HL-60 (cell line): ENCODE data around the gene ARFGEF3.

Experiments used
- DNase-seq, 2 experiments: peaks; one replicate each; pipeline ENCODE4 v3.0.0-alpha.2; 2010 to 2020; ENCODE audit warnings: low read depth in 1 of 2, low spot score in 1 of 2
- H3K27ac ChIP-seq: fragments of 250-450 bp; sonication (Bioruptor Pico); replicated peaks from 2 replicates; pipeline ENCODE4 v1.5.1; 2020; ENCODE audit warnings: mild to moderate bottlenecking, moderate library complexity
- H3K27me3 ChIP-seq: fragments of 250-450 bp; sonication (Bioruptor Pico); 2 replicates; pipeline ENCODE4 v1.5.1; 2021; ENCODE audit warnings: mild to moderate bottlenecking, moderate library complexity; ENCODE audit not compliant: insufficient read depth, poor library complexity, severe bottlenecking
- H3K4me3 ChIP-seq: replicated peaks from 2 replicates; pipeline ENCODE4 v1.5.1; 2011; ENCODE audit warnings: mild to moderate bottlenecking, control low read depth, low read length; ENCODE audit not compliant: insufficient read depth
- GABPA ChIP-seq: IDR thresholded peaks from 2 replicates; pipeline ENCODE4 v1.6.1; 2012; ENCODE audit warnings: low read depth
- POLR2AphosphoS5 ChIP-seq: IDR thresholded peaks from 2 replicates; pipeline ENCODE4 v1.6.1; 2012; ENCODE audit warnings: low read depth
- SPI1 ChIP-seq: IDR thresholded peaks from 2 replicates; pipeline ENCODE4 v1.6.1; 2012; ENCODE audit warnings: low read depth, mild to moderate bottlenecking, borderline replicate concordance
- TF ChIP-seq, protein P1 (sequence below): IDR thresholded peaks from one replicate; pipeline ENCODE4 v1.5.1; 2011; ENCODE audit warnings: low read length, control low read depth, inconsistent platforms; ENCODE audit not compliant: insufficient read depth
- TF ChIP-seq, protein P2 (sequence below): IDR thresholded peaks from 2 replicates; pipeline ENCODE4 v1.6.1; 2012; ENCODE audit warnings: low read depth; ENCODE audit not compliant: insufficient replicate concordance

The ARFGEF3 gene

DNA sequence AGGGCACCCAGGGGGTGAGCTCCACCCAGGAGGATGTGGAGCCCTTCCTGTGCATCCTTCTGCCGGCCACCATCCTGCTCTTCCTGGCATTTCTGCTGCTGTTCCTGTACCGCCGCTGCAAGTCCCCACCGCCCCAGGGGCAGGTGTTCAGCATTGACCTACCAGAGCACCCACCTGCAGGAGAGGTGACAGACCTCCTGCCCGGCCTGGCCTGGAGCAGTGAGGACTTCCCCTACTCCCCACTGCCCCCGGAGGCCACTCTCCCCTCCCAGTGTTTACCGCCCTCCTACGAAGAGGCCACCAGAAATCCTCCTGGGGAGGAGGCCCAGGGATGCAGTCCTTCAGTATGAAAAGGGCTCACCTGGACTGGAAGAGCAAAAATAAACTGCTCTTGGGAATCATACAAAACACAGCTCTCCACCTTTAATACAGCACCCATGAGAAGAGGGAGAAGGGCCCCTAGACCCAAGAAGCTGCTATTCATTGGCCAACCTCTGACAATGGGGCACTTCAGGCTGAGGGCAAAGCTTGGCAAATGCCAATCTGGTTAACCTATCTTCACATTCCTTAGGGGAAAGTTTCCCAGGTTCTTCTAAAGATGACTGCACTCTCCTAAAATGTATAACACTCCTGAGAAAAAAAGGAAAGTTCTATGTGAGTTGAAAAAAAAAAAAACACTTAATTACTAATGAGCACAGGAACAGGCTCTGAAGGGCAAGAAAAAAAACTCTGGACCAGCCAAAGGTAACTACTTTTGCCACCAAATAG, 220.9 kb downstream of the ARFGEF3 start:
- no peak for TF ChIP-seq SPI1
- TF ChIP-seq GABPA: no peak
- TF ChIP-seq, protein P1, sequence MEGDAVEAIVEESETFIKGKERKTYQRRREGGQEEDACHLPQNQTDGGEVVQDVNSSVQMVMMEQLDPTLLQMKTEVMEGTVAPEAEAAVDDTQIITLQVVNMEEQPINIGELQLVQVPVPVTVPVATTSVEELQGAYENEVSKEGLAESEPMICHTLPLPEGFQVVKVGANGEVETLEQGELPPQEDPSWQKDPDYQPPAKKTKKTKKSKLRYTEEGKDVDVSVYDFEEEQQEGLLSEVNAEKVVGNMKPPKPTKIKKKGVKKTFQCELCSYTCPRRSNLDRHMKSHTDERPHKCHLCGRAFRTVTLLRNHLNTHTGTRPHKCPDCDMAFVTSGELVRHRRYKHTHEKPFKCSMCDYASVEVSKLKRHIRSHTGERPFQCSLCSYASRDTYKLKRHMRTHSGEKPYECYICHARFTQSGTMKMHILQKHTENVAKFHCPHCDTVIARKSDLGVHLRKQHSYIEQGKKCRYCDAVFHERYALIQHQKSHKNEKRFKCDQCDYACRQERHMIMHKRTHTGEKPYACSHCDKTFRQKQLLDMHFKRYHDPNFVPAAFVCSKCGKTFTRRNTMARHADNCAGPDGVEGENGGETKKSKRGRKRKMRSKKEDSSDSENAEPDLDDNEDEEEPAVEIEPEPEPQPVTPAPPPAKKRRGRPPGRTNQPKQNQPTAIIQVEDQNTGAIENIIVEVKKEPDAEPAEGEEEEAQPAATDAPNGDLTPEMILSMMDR: no peak
- TF ChIP-seq, protein P2, sequence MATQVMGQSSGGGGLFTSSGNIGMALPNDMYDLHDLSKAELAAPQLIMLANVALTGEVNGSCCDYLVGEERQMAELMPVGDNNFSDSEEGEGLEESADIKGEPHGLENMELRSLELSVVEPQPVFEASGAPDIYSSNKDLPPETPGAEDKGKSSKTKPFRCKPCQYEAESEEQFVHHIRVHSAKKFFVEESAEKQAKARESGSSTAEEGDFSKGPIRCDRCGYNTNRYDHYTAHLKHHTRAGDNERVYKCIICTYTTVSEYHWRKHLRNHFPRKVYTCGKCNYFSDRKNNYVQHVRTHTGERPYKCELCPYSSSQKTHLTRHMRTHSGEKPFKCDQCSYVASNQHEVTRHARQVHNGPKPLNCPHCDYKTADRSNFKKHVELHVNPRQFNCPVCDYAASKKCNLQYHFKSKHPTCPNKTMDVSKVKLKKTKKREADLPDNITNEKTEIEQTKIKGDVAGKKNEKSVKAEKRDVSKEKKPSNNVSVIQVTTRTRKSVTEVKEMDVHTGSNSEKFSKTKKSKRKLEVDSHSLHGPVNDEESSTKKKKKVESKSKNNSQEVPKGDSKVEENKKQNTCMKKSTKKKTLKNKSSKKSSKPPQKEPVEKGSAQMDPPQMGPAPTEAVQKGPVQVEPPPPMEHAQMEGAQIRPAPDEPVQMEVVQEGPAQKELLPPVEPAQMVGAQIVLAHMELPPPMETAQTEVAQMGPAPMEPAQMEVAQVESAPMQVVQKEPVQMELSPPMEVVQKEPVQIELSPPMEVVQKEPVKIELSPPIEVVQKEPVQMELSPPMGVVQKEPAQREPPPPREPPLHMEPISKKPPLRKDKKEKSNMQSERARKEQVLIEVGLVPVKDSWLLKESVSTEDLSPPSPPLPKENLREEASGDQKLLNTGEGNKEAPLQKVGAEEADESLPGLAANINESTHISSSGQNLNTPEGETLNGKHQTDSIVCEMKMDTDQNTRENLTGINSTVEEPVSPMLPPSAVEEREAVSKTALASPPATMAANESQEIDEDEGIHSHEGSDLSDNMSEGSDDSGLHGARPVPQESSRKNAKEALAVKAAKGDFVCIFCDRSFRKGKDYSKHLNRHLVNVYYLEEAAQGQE: no peak
- TF ChIP-seq POLR2AphosphoS5: no peak
- Histone ChIP-seq H3K4me3 (no peak overlapping the region), H3K27ac (no peak overlapping the region), H3K27me3 (peaks cover 3% of the 10 kb centered on the region)
- DNase-seq: no peak

DNA sequence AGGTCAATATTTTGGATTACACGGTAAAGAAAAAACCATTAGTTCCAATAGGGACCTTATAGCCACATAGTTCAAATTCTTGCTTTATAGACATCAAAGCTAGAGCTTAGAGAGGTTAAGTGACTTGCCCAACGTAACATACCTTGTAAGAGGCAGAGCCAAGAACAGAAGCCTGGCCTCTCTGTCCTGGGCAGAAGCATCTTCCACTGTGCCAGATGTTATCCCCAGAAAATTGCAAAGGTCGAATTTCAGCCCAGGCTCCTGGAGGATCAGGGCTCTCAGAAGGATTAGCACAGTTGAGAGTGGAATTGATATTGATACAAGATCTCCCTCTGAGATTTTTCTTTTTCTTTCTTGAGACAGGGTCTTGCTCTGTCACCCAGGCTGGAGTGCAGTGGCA, 222.0 kb downstream of the ARFGEF3 start:
- DNase-seq: no peak
- Histone ChIP-seq H3K4me3 (no peak overlapping the region), H3K27ac (no peak overlapping the region)

DNA sequence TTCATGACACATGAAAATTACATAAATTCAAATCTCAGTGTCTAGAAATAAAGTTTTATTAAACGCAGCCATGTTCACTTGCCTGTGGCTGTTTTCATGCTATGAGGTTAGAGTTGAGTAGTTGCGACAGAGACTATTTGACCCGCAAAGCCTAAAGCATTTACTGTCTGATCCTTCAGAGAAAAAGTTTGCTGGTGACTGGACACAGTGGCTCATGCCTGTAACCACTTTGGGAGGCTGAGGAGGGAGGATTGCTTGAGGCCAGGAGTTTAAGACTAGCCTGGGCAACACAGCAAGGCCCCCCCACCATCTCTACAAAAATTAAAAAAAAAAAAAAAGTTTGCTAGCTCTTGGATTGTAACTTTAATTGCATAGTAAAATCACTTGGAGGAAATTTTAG, 225.2 kb downstream of the ARFGEF3 start:
- Histone ChIP-seq H3K4me3 (no peak overlapping the region), H3K27me3 (peaks cover 3% of the 10 kb centered on the region), H3K27ac (no peak overlapping the region)
- no peak for DNase-seq
- TF ChIP-seq GABPA (no peak), SPI1 (no peak), POLR2AphosphoS5 (no peak)
- TF ChIP-seq, protein P1: no peak
- TF ChIP-seq, protein P2: no peak

More for the DNA sequence above, 222.0 kb downstream of the ARFGEF3 start:
- peaks cover 3% of the 10 kb centered on the region for H3K27me3 ChIP-seq
- TF ChIP-seq SPI1 (no peak), GABPA (no peak), POLR2AphosphoS5 (no peak)
- TF ChIP-seq, protein P1: no peak
- TF ChIP-seq, protein P2: no peak
